Measurements from ENCODE around the gene TXNL1. TPM values are rescaled to one million over a fixed set of nuclear protein-coding genes. Genes with fewer than 3 reads are reported as not detected.

The TXNL1 gene
- total and polyA plus RNA-seq, 2 of the 13 experiments (the other 11 are each of a cell fraction or from before 2014, with no cell fraction given): 41.9 to 73.1 TPM

DNA sequence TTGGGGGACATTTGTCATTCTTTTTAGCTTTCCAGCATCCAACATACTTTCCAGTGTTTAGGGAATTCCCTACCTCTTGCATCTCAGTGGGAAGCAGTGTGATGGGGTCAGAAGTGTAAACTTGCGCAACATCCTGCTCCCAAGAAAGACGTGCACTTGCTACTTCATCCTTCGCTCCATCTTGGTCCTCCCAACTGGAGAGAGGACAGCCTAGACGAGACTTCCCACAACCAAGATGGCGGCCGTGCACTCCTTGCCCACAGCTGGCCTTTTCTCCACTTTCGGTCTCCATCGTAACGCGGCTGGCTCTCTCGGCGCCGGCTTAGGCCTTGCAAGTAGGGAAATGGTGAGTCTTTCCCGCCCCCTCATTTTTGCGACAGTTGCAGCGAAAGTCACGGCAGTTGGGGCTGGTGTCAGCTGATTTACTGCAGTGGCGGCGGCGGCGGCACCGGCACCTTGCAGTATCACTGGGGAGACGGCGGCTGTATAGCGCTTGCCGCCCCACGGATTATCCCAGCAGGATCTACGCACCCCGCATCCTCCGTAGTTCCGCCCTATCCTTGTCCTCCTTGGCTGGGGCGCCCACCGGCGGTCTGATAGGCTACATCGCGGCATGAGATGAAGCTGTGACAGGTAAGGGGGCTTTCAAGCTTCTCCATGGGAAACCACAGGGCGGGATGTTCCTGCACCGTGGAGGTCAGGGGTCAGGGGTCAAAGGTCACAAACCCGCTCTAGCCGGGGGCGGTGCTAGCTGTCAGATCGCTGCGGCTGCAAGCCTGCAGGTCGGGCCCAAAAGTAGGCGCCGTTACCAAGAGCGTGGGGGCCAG is 12.8 kb upstream of the TXNL1 start, which contains the start of gene WDR7:
WDR7 (plus strand) TSS at position 416 of the 827 bp plus-strand sequence. CDS start 21,157 bp downstream, outside the sequence.
- ATAC-seq: peak; percentile 98
- POLR2A ChIA-PET: interaction anchor here (1.1 to 2.0 kb wide), 4 partner anchors 9 to 971 kb away, joined by 3 to 32 read pairs (median 12); partner anchors contain the start of genes NARS1 and TXNL1
- peak within 1 kb of the TSS; percentile 69 for H3K27ac ChIP-seq (ENCODE audit: extremely low read length, insufficient read depth, low read length)
- TF ChIP-seq FOXA3 (CRISPR knock-in tag; IDR thresholded peaks at IDR 0.05) (peak; percentile 40), TIGD3 (CRISPR knock-in tag; IDR thresholded peaks at IDR 0.05; ENCODE audit: borderline replicate concordance) (no peak; the same call in 1 of the 2 replicates), REL (CRISPR knock-in tag; conservative IDR thresholded peaks at IDR 0.05) (peak; percentile 73; the same call in 1 of the 2 replicates), IRF2 (CRISPR knock-in tag; IDR thresholded peaks at IDR 0.05) (peak; percentile 100), ZNF549 (CRISPR knock-in tag; IDR thresholded peaks at IDR 0.05) (no peak), ZNF33A (CRISPR knock-in tag; IDR thresholded peaks at IDR 0.05; ENCODE audit: borderline replicate concordance) (peak; percentile 60; the same call in 1 of the 2 replicates)
- TF ChIP-seq, protein P1, sequence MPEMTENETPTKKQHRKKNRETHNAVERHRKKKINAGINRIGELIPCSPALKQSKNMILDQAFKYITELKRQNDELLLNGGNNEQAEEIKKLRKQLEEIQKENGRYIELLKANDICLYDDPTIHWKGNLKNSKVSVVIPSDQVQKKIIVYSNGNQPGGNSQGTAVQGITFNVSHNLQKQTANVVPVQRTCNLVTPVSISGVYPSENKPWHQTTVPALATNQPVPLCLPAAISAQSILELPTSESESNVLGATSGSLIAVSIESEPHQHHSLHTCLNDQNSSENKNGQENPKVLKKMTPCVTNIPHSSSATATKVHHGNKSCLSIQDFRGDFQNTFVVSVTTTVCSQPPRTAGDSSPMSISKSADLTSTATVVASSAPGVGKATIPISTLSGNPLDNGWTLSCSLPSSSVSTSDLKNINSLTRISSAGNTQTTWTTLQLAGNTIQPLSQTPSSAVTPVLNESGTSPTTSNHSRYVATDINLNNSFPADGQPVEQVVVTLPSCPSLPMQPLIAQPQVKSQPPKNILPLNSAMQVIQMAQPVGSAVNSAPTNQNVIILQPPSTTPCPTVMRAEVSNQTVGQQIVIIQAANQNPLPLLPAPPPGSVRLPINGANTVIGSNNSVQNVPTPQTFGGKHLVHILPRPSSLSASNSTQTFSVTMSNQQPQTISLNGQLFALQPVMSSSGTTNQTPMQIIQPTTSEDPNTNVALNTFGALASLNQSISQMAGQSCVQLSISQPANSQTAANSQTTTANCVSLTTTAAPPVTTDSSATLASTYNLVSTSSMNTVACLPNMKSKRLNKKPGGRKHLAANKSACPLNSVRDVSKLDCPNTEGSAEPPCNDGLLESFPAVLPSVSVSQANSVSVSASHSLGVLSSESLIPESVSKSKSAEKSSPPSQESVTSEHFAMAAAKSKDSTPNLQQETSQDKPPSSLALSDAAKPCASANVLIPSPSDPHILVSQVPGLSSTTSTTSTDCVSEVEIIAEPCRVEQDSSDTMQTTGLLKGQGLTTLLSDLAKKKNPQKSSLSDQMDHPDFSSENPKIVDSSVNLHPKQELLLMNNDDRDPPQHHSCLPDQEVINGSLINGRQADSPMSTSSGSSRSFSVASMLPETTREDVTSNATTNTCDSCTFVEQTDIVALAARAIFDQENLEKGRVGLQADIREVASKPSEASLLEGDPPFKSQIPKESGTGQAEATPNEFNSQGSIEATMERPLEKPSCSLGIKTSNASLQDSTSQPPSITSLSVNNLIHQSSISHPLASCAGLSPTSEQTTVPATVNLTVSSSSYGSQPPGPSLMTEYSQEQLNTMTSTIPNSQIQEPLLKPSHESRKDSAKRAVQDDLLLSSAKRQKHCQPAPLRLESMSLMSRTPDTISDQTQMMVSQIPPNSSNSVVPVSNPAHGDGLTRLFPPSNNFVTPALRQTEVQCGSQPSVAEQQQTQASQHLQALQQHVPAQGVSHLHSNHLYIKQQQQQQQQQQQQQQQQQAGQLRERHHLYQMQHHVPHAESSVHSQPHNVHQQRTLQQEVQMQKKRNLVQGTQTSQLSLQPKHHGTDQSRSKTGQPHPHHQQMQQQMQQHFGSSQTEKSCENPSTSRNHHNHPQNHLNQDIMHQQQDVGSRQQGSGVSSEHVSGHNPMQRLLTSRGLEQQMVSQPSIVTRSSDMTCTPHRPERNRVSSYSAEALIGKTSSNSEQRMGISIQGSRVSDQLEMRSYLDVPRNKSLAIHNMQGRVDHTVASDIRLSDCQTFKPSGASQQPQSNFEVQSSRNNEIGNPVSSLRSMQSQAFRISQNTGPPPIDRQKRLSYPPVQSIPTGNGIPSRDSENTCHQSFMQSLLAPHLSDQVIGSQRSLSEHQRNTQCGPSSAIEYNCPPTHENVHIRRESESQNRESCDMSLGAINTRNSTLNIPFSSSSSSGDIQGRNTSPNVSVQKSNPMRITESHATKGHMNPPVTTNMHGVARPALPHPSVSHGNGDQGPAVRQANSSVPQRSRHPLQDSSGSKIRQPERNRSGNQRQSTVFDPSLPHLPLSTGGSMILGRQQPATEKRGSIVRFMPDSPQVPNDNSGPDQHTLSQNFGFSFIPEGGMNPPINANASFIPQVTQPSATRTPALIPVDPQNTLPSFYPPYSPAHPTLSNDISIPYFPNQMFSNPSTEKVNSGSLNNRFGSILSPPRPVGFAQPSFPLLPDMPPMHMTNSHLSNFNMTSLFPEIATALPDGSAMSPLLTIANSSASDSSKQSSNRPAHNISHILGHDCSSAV (CRISPR knock-in tag; IDR thresholded peaks at IDR 0.05; ENCODE audit: borderline replicate concordance): no peak
- TF ChIP-seq, protein P2, sequence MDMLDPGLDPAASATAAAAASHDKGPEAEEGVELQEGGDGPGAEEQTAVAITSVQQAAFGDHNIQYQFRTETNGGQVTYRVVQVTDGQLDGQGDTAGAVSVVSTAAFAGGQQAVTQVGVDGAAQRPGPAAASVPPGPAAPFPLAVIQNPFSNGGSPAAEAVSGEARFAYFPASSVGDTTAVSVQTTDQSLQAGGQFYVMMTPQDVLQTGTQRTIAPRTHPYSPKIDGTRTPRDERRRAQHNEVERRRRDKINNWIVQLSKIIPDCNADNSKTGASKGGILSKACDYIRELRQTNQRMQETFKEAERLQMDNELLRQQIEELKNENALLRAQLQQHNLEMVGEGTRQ (IDR thresholded peaks at IDR 0.05; ENCODE audit: low read depth, low read length): no peak
- TF ChIP-seq, protein P2 (CRISPR knock-in tag; IDR thresholded peaks at IDR 0.05; ENCODE audit: borderline replicate concordance): peak; percentile 62

More for the DNA sequence above, 12.8 kb upstream of the TXNL1 start, which contains the start of gene WDR7:
- Histone ChIP-seq H3K4me3 (replicated peaks in 1 of 3; ENCODE audit: insufficient read depth in 1 of 3, low read depth in 2 of 3, low read length in 3 of 3) (peak within 1 kb of the TSS; percentile 79 to 87 (median 85)), H4K20me1 (ENCODE audit: insufficient read depth, low read length) (no peaks in the 10 kb centered on the region), H3K4me2 (ENCODE audit: low read depth, low read length) (peak within 1 kb of the TSS; percentile 90), H3K36me3 (replicated peaks in 1 of 2; ENCODE audit: control insufficient read depth in 1 of 2, insufficient read depth in 2 of 2, low read length in 2 of 2) (no peaks in the 10 kb centered on the region), H3K4me1 (ENCODE audit: insufficient read depth, low read length) (peaks cover 22% of the 10 kb centered on the region), H3K27me3 (ENCODE audit: control insufficient read depth in 1 of 2, insufficient read depth in 2 of 2, low read length in 2 of 2) (no peaks in the 10 kb centered on the region; a peak in 1 of 5 replicates), H3K9ac (ENCODE audit: insufficient read depth, low read depth, low read length) (peak within 1 kb of the TSS; percentile 63), H3K9me3 (ENCODE audit: low read length) (no peaks in the 10 kb centered on the region), H2AFZ (ENCODE audit: low read length) (peak within 1 kb of the TSS; percentile 95), H3K79me2 (ENCODE audit: insufficient read depth, low read length) (peaks cover 10% of the 10 kb centered on the region)
- intact Hi-C loops (cut with micrococcal nuclease; ENCODE audit: unreplicated experiment) (loop anchor here (1.0 kb wide), 1 partner anchor 13 kb away; the partner anchor contains the start of gene TXNL1), in situ Hi-C loops (cut with HindIII; ENCODE audit: extremely low pct_ligation_motif_present, low pct_unique_long_range_greater_than_20kb) (no loop called here)
- DNase-seq (ENCODE audit: low spot score) (peak; percentile 94), FAIRE-seq (peak; percentile 83)
- whole genome bisulfite sequencing (ENCODE audit: low lambda C conversion rate): under 1% methylated on average over 19 of the region's 47 CpGs
- BruUV-seq (replicated peaks): no TSS peak
- CTCF ChIA-PET (ENCODE audit: low intra/inter-chr PET ratio, low total read pairs): no interaction called here

Data from HepG2 (cell line).